HL-60 (cell line): Measurements from ENCODE around the gene TESK2.

Experiments used
- GABPA ChIP-seq: IDR thresholded peaks from 2 replicates; pipeline ENCODE4 v1.6.1; 2012; ENCODE audit warnings: low read depth
- POLR2AphosphoS5 ChIP-seq: IDR thresholded peaks from 2 replicates; pipeline ENCODE4 v1.6.1; 2012; ENCODE audit warnings: low read depth
- TF ChIP-seq, protein P1 (sequence below): IDR thresholded peaks from one replicate; pipeline ENCODE4 v1.5.1; 2011; ENCODE audit warnings: low read length, control low read depth, inconsistent platforms; ENCODE audit not compliant: insufficient read depth
- TF ChIP-seq, protein P2 (sequence below): IDR thresholded peaks from 2 replicates; pipeline ENCODE4 v1.6.1; 2012; ENCODE audit warnings: low read depth; ENCODE audit not compliant: insufficient replicate concordance

- TF ChIP-seq, protein P1, sequence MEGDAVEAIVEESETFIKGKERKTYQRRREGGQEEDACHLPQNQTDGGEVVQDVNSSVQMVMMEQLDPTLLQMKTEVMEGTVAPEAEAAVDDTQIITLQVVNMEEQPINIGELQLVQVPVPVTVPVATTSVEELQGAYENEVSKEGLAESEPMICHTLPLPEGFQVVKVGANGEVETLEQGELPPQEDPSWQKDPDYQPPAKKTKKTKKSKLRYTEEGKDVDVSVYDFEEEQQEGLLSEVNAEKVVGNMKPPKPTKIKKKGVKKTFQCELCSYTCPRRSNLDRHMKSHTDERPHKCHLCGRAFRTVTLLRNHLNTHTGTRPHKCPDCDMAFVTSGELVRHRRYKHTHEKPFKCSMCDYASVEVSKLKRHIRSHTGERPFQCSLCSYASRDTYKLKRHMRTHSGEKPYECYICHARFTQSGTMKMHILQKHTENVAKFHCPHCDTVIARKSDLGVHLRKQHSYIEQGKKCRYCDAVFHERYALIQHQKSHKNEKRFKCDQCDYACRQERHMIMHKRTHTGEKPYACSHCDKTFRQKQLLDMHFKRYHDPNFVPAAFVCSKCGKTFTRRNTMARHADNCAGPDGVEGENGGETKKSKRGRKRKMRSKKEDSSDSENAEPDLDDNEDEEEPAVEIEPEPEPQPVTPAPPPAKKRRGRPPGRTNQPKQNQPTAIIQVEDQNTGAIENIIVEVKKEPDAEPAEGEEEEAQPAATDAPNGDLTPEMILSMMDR, result no peak
- no peak for TF ChIP-seq POLR2AphosphoS5
- TF ChIP-seq GABPA, result no peak
- TF ChIP-seq, protein P2, sequence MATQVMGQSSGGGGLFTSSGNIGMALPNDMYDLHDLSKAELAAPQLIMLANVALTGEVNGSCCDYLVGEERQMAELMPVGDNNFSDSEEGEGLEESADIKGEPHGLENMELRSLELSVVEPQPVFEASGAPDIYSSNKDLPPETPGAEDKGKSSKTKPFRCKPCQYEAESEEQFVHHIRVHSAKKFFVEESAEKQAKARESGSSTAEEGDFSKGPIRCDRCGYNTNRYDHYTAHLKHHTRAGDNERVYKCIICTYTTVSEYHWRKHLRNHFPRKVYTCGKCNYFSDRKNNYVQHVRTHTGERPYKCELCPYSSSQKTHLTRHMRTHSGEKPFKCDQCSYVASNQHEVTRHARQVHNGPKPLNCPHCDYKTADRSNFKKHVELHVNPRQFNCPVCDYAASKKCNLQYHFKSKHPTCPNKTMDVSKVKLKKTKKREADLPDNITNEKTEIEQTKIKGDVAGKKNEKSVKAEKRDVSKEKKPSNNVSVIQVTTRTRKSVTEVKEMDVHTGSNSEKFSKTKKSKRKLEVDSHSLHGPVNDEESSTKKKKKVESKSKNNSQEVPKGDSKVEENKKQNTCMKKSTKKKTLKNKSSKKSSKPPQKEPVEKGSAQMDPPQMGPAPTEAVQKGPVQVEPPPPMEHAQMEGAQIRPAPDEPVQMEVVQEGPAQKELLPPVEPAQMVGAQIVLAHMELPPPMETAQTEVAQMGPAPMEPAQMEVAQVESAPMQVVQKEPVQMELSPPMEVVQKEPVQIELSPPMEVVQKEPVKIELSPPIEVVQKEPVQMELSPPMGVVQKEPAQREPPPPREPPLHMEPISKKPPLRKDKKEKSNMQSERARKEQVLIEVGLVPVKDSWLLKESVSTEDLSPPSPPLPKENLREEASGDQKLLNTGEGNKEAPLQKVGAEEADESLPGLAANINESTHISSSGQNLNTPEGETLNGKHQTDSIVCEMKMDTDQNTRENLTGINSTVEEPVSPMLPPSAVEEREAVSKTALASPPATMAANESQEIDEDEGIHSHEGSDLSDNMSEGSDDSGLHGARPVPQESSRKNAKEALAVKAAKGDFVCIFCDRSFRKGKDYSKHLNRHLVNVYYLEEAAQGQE, result no peak
Measured at GRCh38 chr1:45394342-45394741, 96.6 kb downstream of the TESK2 start.
